Left renal pelvis (tissue), 4 donors: ENCODE data around the gene OXSM. TPM values are rescaled to one million over a fixed set of nuclear protein-coding genes. Genes with fewer than 3 reads are reported as not detected.
A peak's percentile ranks its signal among the peaks of the same experiment; 100 is the strongest.

Source experiments
- DNase-seq, 4 donors: peaks; one replicate each; pipeline ENCODE4 v3.0.0-alpha.2; 2013; ENCODE audit warnings: low read depth in 4 of 4, low spot score in 3 of 4
- polyA plus RNA-seq, 4 donors: library from polyadenylated mRNA; unstranded; fragments of 120-200 nt; gene quantifications; one replicate each; pipeline ENCODE4 v1.2.1, GENCODE V29; 2013; ENCODE audit not compliant: insufficient read length in 4 of 4

The OXSM gene
- 10 to 100 TPM; 10.9 to 21.4 (median 20.3) TPM for polyA plus RNA-seq

DNA sequence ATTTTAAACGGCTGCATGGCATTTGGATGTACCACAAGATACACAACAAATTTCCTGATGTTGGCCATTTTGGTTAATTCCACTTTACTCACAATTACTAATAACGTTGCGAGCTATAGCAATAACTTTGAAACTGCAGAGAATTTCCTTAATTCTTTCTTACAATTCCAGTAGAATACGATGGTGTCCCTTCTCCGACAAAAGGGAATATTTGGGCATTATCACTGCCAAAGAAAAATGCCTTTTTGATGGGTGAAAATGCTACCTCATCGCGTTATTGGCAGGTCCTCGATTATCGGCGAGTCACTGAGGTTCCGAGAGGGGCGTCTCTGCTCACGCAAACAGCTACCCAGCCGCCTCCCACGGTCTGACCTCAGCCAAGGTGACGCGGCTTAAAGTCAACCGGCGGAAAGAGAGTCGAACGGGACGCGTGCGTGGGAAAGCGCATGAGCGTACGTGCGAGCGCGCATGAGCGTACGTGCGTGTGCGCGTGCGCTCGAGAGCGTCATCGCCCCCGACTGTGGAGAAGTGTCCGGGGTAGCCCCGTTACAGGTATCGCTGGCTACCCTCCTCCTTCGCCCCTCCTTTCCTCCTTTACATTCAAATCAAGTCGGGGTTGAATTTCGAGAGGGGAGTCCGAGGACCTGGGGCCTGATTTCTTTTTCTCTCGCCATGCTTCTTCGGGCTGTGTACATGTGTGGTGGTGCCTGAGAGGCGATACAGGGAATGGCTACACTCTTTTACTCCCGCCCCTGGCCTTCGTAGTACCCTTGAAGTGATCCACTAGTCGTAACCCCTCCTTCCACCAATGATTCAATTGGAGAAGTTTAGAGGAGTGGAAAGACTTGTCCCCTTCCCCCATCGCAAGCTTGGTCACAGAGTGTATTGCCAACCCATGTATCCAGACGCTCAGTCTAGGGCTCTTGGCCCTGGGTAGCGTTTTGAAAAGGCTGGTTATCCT, at the start of gene OXSM:
TSS of gene OXSM (plus strand) at position 495 of the 961 bp plus-strand sequence. CDS start 931 bp downstream, outside the sequence.
- peak; percentile 74 to 80 (median 77) for DNase-seq

DNA sequence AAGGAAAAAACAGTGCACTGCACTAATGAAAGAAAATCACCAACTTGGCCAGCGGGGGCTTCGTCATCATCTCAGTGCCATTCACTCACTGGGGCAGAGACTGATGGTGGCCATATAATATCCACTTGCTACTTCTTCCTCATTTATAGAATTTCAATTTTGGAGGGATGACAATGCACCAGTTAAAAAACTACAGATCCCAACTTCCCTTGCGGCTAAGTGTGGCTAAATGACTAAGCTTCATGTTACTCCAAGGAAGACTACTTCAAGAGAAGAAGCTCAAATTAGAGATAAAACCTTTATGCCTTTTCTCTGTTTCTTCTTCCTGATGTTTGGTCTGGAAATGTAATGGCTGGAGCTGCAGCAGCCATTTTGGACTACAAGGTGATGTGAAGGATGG, 45.4 kb upstream of the OXSM start:
- no peak for DNase-seq

DNA sequence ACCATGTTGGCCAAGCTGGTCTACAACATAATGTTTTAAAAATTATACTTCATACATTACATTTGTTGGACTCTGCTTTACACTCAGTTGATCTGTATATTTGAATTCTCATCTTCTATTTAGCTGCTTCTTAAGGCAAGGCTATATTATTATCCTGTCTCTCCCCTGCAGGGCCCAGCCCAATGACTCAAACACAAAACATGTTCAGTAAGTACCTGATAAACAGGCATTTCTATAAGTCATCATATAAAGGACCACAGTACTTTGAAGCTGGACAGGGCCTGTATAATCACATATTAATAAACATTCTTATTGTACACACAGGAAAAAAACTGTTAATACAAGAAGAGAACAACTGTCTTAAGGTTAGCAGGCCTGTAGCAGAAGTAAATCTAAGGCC, 42.9 kb upstream of the OXSM start:
- no peak for DNase-seq

DNA sequence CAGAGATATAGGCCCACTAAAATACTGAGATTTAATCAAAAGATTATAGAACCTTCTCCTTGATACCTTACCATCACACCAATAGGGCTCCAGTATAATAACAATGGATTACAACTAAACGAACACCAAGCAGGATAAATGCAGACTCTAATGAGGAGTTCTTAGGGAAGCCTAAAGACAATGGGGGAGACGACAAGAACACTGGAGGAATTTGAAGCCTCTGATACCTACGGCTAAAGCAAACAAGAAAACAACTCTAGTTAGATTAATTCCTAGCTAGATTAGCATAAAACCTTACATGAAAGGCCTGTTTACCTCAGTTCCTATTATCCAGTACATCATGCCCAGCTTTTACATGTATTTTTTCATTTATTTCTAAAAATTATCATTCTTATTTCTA, 41.7 kb upstream of the OXSM start:
- no peak for DNase-seq

DNA sequence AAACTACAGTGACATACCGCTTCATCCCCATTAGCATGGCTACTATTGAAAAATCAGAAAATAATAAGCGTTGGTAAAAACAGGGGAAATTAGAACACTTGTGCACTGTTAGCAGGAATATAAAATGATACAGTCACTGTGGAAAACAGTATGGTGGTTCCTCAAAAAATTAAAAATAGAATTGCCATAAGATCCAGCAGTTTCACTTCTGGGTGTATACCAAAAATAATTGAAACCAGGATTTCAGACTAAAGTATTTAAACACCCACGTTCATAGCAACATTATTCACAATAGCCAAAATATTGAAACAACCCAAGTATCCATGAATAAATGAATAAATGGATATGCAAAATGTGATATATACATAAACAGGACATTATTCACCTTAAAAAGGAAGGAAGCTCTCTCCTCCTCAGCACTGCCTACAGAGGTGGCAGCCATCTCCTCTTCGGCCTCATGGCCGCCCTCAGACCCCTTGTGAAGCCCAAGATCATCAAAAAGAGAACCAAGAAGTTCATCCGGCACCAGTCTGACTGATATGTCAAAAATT, 40.8 kb upstream of the OXSM start:
- no peak for DNase-seq

DNA sequence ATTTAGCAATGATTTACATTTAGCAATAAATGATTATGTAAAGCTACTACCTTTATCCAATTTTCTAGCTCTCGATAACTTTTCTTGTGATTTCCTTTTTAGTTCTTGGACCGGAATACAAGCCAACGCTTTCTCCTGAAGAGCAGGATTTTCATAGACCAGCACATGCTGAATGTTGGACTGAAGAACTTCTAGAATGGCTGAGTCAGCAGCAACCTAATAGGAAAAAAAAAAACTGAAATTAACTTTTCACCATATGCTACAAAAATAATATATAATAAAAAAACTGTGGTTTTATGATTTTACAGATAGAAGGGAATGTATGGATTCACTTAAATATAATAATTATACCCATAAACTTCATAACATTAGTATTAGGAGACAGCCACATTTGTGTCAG, 38.8 kb upstream of the OXSM start:
- no peak for DNase-seq

DNA sequence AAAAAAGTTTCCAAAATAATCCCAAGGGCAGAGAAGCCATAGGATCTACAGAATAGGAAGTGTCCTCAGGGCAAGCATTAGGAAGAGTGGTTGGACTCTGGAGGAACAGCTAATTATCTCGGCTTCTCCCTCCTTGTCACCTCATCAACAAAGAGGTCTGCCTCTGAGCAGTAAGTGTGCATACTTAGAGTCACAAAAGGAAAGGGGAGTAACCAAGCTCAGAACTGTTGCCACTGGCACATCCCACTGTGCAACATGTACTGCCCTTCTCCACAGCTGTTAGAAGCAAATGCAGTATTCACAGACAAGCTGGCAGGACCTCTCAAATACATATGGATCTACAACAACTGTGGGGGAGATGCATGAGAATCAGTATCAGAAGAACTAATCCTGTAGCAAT, 38.2 kb upstream of the OXSM start:
- DNase-seq = no peak

DNA sequence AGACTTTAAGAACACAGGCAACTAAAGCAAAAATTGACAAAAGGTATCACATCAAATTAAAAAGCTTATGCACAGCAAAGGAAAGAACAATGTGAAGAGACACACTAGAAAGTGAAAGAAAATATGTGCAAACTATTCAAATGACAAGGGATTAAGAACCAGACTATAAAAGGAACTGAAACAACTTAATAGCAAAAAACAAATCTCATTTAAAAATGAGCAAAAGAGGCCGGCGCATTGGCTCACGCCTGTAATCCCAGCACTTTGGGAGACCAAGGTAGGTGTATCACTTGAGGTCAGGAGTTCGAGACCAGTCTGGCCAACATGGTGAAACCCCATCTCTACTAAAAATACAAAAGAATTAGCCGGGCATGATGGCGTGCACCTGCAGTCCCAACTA, 21.0 kb upstream of the OXSM start:
- no peak for DNase-seq

DNA sequence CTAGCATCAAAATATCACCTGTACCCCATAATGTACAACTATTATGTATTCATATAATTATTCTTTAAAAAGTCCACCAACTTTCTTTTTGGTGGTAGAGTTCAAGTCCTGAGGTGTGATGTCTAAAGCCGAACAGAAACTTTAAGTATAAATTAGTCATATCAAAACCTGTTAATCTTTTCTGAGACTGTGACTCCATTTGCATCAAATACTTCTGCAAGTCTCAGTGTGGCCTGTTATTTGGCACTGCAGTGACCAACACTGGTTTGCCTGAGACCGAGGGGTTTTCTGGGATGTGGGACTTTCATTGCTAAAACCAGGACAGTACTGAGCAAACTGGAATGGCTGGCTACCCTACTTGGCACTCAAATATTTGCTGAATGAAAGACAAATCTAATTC, 14.0 kb upstream of the OXSM start:
- DNase-seq = no peak

DNA sequence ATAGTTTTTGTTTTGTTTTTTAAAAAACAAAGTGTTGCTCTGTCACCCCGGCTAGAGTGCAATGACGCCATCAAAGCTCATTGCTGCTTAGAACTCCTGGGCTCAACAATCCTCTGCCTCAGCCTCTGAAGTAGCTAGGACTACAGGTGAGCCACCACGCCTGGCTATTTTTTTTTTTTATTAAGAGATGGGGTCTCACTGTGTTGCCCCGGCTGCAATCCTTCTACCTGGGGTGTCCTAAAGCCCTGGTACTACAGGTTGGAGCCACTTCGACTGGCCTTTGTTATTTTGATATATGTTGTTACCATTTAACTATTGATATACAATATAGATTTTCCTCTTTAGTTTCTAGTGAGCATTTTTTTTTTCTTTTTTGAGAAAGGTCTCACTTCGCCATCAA, 9.3 kb upstream of the OXSM start:
- no peak for DNase-seq

DNA sequence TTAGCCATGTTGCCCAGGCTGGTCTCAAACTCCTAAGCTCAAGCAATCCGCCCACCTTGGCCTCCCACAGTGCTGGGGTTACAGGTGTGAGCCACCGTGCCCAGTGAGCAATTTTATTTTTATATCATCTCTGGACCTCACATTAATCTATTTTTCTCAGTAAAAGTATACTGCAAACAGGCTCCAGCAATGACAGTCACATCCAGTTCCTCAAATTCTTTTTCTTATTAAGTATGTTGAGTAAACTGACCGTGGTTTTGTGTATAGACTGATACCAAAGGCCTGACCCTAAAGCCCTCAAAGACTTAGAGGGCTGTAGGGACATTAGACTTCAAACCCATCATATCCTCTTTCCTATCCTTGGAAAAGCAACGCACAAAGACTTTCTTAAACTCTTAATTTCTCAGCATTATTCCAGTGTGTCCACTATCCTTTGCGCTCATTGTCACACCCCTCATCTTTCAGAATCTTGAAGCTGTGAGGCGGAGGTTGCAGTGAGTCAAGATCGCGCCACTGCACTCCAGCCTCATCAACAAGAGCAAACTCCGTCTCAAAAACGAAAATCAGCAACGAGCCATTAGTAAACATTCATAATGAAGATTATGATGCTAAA, 8.6 kb upstream of the OXSM start:
- DNase-seq = no peak

DNA sequence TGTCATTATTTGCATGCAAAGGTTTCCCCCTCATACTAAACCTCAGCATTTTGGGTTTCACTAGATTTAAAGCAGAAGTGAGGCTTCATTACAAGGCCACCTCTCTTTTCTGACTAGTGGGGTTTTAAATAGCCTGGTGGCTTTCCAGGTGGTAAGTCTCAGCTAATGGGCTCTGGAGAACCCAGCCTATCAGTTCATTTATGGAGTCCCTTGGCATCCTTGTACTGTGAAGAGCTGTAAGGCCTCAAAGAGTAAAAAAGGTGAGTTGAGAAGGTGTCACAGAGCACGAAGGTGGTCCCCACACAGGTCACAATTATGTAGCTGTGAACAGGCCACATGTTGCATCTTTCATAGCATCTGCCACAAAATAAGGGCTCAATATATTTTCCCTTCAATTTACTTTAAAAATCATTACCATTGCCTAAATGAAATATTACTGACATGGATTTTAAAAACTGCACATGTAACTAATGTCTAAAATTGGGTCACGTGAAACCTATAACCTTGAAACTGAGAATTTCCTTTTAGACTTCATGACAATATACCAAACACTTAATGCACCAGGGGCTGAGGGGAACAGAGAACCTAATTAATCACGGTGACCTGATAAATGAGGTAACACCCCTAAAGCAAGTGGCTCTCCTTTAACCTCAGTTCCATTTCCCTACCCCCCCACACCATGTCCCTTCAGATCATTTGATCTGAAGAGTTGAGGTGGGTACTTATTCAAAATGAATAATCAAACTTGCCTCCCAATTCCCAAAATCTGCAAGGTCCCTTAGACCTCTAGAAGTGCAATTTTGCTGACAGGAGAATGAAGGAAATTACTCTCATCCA, 7.9 kb upstream of the OXSM start:
- DNase-seq = no peak

DNA sequence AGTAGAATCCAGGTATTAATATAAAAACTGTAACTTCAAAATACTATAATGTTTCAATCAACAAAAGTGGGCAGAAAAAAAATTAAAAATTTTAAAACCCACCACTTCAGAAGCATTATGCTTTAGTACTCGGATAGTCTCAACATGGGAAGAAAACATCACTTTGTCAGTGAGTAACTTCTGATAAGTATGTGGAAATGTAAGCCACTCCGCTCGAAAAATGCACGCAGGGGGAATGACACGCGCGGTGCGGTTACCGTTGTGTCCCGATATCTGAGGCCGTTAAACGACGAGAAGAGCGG, 7.3 kb upstream of the OXSM start:
- DNase-seq = no peak

DNA sequence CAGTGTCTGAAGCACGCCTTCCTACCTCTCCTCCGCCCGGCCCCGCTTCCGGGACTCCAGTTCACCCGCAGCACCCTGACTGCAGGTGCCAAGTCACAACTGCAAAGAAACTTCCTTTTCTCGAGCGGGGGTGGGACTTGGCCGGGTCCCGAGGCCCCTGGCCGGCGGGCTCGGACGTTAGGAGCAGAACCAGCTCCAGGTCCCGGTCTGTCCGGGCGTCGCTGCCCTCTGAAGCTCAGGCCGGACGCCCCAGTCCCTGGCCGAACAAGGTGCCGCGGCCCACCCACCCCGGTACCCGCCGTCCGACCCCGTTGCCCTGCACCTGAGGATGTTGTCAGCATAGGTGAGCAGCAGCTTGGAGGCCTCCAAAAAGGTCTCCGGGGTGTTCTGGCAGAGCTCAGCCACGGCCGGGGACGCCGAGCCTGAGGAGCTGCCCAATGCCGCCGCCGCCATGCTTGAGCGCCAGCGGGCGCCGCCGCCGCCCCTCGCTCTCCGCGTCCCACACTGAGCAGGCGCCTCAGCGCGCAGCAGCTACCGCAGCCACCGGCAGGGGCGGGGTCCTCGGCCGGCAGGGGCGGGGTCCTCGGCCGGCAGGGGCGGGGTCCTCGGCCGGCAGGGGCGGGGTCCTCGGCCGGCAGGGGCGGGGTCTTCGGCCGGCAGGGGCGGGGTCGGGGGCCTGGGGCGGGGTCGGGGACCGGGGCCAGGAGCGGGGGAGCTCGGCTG, 6.8 kb upstream of the OXSM start, which contains the start of gene NGLY1:
TSS of gene NGLY1 (minus strand) at position 506 of the 723 bp plus-strand sequence. CDS start at position 453, 53 bp downstream.
- DNase-seq = peak; percentile 60 to 66 (median 63)

DNA sequence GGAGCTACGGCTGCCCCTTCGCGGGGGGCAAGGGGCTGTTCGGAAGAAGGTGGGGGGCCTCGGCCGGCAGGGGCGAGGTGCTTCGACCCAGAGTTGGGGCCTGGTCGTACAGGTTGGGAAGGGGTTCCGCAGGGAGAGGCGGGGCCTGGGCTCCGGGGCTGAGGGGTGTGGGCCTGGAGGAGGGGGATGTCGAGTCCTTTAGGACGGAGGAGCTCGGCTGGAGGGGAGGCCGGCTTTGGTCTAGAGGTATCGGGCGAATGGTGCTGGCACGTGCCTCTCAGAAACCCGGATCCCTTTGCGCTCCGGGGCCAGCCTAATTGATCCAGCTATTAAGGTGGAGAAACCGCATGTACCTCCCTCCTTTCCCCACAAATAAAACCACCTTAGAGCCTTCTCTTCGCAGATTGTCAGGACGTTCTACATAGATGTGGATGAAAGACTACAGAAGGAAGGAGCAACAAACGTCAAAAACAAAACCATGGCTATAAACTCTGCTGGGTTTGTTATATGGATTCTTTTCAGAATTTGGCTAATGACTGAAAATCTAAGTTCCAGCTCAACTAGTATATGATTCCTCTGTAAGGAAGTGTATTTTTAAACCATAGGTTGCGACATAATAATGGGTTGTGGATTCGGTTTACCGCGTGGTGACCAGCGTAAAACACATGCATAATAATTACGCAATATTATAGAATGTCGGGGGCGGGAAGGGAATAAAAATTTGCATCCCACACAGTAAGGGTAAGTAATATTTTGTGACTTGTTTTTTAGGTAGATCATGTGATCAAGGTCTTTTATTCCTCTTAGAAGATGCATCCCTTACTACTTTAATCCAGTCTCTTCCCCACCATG, 6.0 kb upstream of the OXSM start:
- DNase-seq = peak in 2 of 4 donors; percentile 29 to 30

DNA sequence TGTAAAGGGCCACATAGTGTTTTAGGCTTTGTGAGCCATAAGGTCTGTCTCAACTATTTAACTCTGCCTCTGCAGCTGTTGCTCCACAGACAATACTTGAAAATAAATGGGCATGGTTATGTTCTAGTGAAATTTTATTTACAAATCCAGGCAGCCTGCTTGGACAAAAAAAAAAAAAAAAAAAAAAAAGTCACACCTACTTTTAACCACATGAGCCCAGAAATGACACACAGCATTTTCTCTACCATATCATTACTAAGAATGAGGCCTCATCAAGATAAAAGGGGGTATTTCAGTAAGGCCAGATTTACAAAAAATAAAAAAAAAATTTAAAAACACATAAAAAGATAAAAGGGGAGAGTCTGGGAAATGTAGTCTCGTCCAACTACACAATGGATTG, 4.9 kb upstream of the OXSM start:
- DNase-seq = no peak

DNA sequence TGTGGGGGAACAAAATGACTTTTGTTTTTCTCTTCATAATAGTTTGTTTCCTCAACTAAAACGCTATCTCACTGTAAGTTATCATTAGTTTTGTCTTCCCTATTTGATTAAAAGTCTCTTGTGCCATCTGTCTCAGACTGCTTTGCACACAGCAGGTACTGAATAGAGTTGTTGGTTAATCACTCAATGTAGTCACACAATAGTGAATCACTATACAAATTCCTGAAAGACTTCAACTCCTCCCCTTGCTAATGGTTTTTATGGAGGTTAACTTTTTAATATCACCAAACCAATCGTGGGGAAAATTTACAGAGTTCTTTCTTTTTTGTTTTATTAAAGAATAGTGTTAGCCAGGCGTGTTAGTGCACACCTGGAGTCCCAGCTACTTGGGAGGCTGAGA, 4.1 kb upstream of the OXSM start:
- DNase-seq = no peak

DNA sequence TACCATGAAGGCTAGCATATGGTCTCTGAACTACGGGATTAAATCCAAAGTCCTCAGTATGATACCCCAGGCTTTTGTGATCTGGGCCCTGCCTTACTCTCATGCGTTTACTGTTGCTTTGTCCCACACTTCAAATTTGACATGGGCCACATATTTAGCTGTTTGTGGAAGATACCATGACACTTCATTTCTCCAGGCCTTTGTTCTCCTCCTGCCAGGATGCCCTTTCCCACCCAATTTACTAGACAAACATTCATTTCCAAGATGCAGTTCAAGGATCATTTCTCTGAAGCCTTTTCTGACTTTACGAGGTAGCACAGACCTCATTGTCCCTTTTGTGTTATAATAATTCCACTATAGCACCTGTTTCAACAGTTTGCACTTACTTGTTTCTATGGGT, 2.2 kb upstream of the OXSM start:
- DNase-seq = no peak

DNA sequence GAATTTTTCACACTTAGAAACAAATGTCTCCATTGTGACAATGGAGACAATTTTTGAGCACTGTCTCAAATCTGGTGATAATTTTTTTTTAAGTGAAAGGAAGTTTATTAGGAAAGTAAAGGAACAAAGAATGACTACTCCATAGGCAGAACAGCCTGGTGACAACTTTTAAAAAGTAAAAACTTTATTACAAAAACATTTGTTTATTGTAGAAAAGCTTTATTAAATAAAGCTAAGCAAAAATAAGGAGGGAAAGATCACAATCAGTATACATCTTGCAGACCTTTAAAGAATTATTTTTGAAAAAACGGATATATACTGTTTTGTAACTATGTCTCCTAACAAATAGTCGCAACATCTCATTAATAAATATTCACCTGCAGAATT, 688 bp upstream of the OXSM start:
- DNase-seq = no peak
